Activated CD8-positive, alpha-beta memory T cell treated with anti-CD3 and anti-CD28 coated beads, Interleukin-2, amount 10 ng/mL, durations not matched to agents 7 days and 5 days (primary cell): ENCODE data around the gene RHEBL1. TPM values are rescaled to one million over a fixed set of nuclear protein-coding genes. Genes with fewer than 3 reads are reported as not detected.

ENCODE experiments used
- ATAC-seq: fragments of 150-1000 bp; cut with Tn5 transposase; one replicate; pipeline ENCODE4 v1.10.0; 2021; ENCODE audit warnings: moderate library complexity
- CTCF ChIA-PET: fragments of 350-600 bp; sonication (Branson Sonifier 250); formaldehyde crosslinking; loops from one replicate; lab custom pipeline; 2021; ENCODE audit warnings: antibody characterized with exemption; lab: Charles Lee
- DNase-seq: peaks from one replicate; pipeline ENCODE4 v3.0.0-alpha.2; 2020
- H3K27ac Mint-ChIP-seq: one replicate; pipeline ENCODE4 v1.8.0; 2021; ENCODE audit warnings: mild to moderate bottlenecking, mixed read lengths
- H3K27me3 Mint-ChIP-seq: one replicate; pipeline ENCODE4 v1.8.0; 2021; ENCODE audit warnings: mixed read lengths
- H3K36me3 Mint-ChIP-seq: one replicate; pipeline ENCODE4 v1.8.0; 2021; ENCODE audit warnings: mild to moderate bottlenecking, mixed read lengths
- H3K4me1 Mint-ChIP-seq: one replicate; pipeline ENCODE4 v1.8.0; 2021; ENCODE audit warnings: mixed read lengths
- H3K4me3 Mint-ChIP-seq: one replicate; pipeline ENCODE4 v1.8.0; 2021; ENCODE audit warnings: mild to moderate bottlenecking, moderate library complexity, mixed read lengths
- H3K9me3 Mint-ChIP-seq: one replicate; pipeline ENCODE4 v1.8.0; 2022; ENCODE audit warnings: low read depth, mixed read lengths
- total RNA-seq, 2 experiments: library from RNA; stranded (reverse); gene quantifications; one replicate each; pipeline ENCODE4 v1.2.3, GENCODE V29; 2021

The RHEBL1 gene
- total RNA-seq, 2 experiments from 2014 or later = 14.9 to 15.1 TPM

DNA sequence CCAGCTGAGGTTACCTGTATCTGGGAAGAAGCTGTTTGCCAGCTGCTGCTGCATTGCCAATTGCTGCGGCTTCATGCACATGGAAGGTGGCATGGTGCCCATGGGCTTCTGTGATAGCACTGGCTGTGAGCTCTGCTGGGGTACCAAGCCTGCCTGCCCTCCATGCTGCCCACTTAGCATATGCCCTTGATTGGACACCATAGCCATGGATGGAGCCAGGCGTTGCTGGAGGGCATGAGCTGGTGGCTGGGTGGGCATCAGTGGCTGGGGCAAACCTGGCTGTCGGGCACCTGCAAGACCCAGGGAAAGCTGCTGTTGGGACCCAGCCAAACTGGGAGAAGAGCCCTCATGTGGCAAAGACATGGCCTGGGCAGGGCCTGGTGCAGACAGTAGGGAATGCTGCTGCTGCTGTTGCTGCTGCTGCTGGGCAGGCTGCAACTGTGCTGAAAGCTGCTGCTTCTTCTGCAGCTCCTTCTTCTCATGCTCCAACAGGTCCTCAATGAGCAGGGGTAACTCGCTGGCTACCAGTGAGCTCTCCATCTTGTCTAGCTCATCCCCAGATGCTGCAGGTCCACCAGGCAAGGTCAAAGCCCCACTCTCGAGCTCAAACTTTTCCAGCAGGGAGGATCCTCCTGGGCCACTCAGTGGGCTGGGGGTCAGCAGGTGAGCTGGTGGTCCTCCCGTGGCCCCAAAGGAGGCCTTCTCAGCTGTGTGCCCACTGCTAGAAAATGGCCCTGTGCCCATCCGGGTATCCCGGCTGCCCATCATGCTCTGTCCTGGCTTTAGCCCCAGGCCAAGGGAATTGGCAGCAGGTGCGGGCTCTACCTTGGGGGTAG, 32.5 kb downstream of the RHEBL1 start:
- DNase-seq (no peak), ATAC-seq (no peak)
- Mint-ChIP-seq H3K27ac (no peak overlapping the region), H3K4me1 (no peaks in the 10 kb centered on the region), H3K36me3 (peaks cover 30% of the 10 kb centered on the region), H3K4me3 (no peak overlapping the region), H3K9me3 (no peaks in the 10 kb centered on the region), H3K27me3 (no peaks in the 10 kb centered on the region)
- CTCF ChIA-PET = interaction anchor here (1.0 to 5.6 kb wide), 7 partner anchors 7 to 184 kb away, joined by 3 to 20 read pairs (median 5); no protein-coding TSS in a partner anchor

DNA sequence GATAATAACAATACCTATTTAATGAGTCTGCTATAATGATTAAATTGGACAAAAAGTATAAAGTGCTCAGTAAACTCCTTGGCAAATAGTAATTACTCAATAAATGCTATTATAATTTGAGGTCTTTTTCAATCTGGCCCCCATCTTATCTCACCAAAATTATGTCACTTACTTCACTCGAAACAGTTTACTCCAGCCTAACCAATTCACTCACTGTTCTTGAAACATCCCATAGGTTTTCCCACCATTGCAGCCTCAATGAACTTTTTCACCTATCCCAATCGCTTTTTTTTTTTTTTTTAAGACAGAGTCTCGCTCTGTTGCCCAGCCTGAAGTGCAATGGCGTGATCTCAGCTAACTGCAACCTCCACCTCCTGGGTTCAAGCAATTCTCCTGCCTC, 33.8 kb downstream of the RHEBL1 start:
- Mint-ChIP-seq H3K9me3 (no peaks in the 10 kb centered on the region), H3K4me3 (no peak overlapping the region), H3K36me3 (peaks cover 25% of the 10 kb centered on the region), H3K27me3 (no peaks in the 10 kb centered on the region), H3K27ac (no peak overlapping the region), H3K4me1 (no peaks in the 10 kb centered on the region)
- DNase-seq = no peak
- no peak for ATAC-seq
- CTCF ChIA-PET = interaction anchor here (1.8 to 4.7 kb wide), 2 partner anchors 8 to 183 kb away, joined by 5 to 20 read pairs; no protein-coding TSS in a partner anchor

DNA sequence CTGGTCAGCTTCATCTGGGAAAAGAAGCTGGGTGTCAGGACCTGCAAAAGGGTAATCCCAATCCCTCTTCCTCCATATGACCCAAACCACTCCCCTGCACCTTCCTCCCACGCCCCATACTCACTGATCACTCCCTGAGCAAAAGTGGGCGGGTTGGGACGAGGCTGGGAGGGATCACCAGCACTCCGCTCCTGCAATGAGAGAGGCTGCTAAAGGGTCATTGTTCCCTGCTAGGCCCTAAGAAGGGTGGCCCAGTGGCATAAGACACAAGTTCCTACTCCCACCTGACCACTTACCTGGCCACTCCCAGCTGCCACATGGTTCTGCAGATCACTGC, 35.5 kb downstream of the RHEBL1 start:
- CTCF ChIA-PET = interaction anchor here (1.0 to 4.7 kb wide), 4 partner anchors 10 to 64 kb away, joined by 3 to 20 read pairs (median 4); partner anchors contain the start of gene RHEBL1
- ATAC-seq (no peak), DNase-seq (no peak)
- Mint-ChIP-seq H3K36me3 (peaks cover 23% of the 10 kb centered on the region), H3K27ac (no peak overlapping the region), H3K9me3 (no peaks in the 10 kb centered on the region), H3K27me3 (no peaks in the 10 kb centered on the region), H3K4me3 (no peak overlapping the region), H3K4me1 (no peaks in the 10 kb centered on the region)

DNA sequence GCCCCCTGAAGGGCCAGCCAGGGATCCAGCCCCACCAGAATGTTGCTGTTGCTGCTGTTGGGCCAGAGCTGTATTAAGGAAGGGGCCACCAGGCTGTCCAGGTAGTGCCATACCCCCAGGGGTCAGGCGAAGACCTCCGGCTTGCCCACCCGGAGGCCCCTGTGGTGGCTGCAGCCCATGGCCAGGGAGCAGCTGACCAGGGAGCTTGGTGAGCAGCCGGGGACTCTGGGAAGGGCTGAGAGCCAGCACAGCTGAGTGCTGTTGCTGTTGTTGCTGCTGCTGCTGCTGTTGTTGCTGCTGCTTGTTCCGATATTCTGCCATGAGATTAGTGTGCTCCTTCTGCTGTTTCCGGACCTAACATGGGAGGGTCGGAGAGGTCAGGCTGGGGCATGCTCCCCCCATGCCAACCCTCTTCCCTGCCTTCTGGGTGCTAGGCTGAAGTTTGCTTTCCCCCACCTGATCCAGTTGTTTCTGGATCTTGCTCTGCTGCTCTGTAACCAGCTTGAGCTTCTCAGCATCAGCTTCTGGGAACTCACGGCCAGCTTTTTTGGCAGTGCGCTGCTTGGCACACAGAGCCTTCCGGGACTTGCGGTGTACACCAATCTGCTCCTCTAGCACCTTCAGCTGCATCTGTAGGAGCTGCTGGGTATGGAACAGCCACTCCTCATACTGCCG, 36.0 kb downstream of the RHEBL1 start:
- ATAC-seq (no peak), DNase-seq (no peak)
- H3K36me3 Mint-ChIP-seq = peaks cover 23% of the 10 kb centered on the region
- no peak overlapping the region for H3K27ac Mint-ChIP-seq
- H3K4me1 Mint-ChIP-seq = no peaks in the 10 kb centered on the region
- CTCF ChIA-PET = interaction anchor here (1.0 to 4.7 kb wide), 3 partner anchors 11 to 64 kb away, joined by 3 to 20 read pairs (median 4); partner anchors contain the start of gene RHEBL1
- H3K9me3 Mint-ChIP-seq = no peaks in the 10 kb centered on the region
- no peaks in the 10 kb centered on the region for H3K27me3 Mint-ChIP-seq
- no peak overlapping the region for H3K4me3 Mint-ChIP-seq

DNA sequence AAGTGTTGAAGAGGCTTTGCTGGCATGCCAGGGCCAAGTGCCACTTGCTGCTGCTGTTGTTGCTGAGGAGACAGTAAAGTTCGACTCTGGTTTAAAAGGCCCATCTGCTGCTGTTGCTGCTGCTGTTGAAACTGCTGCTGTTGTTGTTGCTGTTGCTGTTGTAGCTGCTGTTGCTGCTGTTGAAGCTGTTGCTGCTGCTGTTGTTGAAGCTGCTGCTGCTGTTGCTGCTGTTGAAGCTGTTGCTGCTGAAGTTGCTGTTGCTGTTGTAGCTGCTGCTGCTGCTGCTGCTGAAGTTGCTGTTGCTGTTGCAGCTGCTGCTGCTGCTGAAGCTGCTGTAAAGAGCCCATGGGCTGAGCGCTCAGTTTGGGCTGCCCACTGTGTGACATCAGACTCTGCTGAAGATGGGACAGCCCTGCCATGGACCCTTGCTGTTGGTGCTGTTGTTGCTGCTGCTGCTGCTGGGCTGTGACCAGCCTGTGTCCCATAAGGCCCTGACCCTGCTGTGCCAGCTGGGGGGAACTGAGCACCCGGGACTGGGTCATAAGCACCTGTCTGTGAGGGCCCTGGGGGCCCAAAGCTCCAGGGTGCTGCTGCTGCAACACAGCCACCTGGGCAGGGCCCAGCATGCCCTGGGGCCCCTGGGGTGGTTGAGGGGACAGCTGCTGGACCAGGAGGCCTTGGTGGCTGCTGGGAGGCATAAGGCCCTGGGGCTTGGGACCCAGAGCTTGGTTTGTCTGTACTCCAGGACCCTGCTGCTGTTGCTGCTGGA, 36.9 kb downstream of the RHEBL1 start:
- DNase-seq = no peak

DNA sequence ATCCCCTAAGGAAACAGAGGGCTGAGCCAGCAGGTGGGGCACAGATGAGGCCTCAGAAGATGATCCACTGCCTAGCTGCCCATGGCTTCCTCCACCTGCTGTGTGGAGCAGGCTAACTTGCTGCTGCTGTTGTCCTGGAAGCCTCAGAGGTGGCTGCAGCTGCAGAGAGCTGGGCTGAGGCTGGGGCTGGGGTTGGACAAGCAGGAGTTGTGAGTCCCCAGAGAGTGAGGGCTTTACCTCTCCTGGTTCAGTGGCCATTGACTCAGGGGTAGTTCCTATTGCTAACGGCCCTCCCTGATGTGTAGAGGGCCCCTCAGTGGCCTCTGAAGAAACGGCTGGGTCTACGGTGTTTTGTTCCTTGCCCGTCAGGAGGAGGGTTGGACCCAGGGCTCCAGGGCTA, 37.5 kb downstream of the RHEBL1 start:
- Mint-ChIP-seq H3K27ac (no peak overlapping the region), H3K27me3 (no peaks in the 10 kb centered on the region), H3K4me3 (no peak overlapping the region), H3K9me3 (no peaks in the 10 kb centered on the region), H3K4me1 (no peaks in the 10 kb centered on the region), H3K36me3 (peaks cover 25% of the 10 kb centered on the region)
- ATAC-seq (no peak), DNase-seq (no peak)
- CTCF ChIA-PET = no interaction called here

More for the DNA sequence above, 36.9 kb downstream of the RHEBL1 start:
- no peak for ATAC-seq
- Mint-ChIP-seq H3K36me3 (peaks cover 24% of the 10 kb centered on the region), H3K4me3 (no peak overlapping the region), H3K4me1 (no peaks in the 10 kb centered on the region), H3K27me3 (no peaks in the 10 kb centered on the region), H3K27ac (no peak overlapping the region), H3K9me3 (no peaks in the 10 kb centered on the region)
- CTCF ChIA-PET = interaction anchor here (1.0 to 4.7 kb wide), 3 partner anchors 12 to 65 kb away, joined by 3 to 20 read pairs (median 4); partner anchors contain the start of gene RHEBL1

DNA sequence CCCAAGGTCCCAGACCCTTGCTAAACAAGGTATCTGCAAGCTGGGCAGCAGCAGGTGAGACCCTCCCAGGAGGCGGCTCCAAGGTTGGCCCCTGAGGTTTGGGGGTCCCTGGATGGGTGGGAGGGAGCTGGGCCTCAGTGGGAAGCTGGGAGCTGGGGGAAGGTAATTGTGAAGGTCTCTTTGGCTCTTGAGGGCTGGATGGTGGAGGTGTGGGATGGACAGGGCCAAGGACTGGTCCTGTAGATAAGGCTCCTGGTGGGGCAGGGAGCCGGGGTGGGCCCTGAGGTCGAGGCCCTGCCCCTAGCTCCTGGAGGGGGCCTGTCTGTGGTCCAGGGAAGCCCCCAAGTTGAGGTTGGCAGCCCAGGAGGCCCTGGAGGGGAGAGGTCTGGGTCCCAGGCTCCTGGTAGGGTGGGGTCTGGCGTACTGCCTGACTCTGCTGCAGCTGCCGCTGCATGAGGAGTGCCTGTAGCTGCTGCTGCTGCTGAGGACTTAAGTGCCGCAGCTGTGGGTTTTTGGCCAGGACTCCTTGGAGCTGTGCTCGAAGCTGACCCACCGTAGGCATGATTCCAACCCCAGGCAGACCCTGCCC, 38.1 kb downstream of the RHEBL1 start:
- Mint-ChIP-seq H3K27ac (no peak overlapping the region), H3K4me1 (no peaks in the 10 kb centered on the region), H3K4me3 (no peak overlapping the region), H3K27me3 (no peaks in the 10 kb centered on the region), H3K36me3 (peaks cover 23% of the 10 kb centered on the region), H3K9me3 (no peaks in the 10 kb centered on the region)
- DNase-seq (no peak), ATAC-seq (no peak)
- CTCF ChIA-PET = interaction anchor here (0.7 to 4.6 kb wide), 2 partner anchors 12 to 128 kb away, joined by 3 to 24 read pairs; a partner anchor contains a TSS

DNA sequence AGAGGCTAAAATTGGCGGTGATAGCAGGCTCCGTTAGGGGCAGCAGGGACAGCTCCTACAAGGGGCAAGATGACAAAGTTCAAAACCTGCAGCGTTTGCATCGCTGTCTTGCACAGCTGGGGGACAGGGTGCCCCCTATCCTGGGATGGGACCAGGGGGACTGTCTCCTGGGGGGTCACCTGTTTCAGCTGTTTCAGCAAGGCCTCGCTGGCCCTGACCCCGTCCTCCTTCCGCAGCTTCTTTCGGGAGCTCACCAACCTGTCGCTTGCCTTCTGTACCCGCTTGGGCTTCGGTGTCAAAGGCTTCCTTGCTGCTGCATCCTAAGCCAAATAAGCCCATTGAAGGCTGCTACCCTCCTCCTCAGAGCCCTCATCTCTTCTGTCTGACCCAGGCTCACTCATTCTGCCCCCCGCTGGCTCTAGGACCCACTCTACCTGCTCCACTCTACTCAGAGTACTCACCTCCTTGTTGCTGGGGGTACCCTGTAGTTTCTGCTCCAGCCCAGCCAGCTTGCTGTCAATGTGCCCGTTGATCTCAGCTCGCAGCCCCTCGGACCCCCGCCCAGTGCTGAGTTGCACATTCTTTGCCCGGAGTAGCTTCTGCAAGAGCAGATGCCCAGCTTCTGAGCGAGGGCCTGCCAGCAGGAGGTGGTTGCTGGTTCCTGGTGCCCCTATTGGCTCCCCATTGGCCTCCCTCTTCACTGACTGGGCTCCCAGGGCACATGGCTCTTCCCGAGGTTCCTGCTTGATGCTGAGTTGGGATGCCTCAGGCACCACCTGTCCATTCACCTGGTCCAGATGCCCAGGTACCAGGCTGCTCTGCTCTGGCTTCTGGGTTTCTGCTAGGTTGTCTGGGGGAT, 38.8 kb downstream of the RHEBL1 start:
- Mint-ChIP-seq H3K9me3 (no peaks in the 10 kb centered on the region), H3K27ac (no peak overlapping the region), H3K4me1 (no peaks in the 10 kb centered on the region), H3K36me3 (peaks cover 21% of the 10 kb centered on the region), H3K27me3 (no peaks in the 10 kb centered on the region), H3K4me3 (no peak overlapping the region)
- CTCF ChIA-PET = interaction anchor here (0.7 to 4.6 kb wide), 5 partner anchors 12 to 127 kb away, joined by 3 to 24 read pairs (median 4); a partner anchor contains a TSS
- DNase-seq (no peak), ATAC-seq (no peak)

DNA sequence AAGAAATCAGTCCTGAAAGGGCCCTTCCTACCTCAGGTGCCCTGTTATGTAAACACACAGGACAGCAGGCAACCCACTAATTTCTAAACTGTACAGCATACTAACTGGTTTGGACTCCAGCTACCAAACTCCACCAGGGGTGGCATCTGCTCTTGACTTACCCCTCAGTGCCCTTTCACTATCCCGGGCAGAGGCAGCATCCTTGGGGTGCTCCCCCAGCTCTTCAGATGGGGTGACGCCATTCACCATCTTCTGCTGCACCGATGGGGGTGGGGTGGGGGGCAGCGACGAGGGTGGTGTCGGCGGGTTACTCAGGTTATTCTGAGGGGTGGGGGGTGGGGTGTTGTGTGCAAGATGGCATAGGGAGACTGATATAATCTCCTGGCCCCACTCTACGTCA, 39.7 kb downstream of the RHEBL1 start:
- H3K27ac Mint-ChIP-seq = no peak overlapping the region
- H3K9me3 Mint-ChIP-seq = no peaks in the 10 kb centered on the region
- H3K4me3 Mint-ChIP-seq = no peak overlapping the region
- no peaks in the 10 kb centered on the region for H3K4me1 Mint-ChIP-seq
- ATAC-seq = no peak
- DNase-seq = no peak
- peaks cover 22% of the 10 kb centered on the region for H3K36me3 Mint-ChIP-seq
- CTCF ChIA-PET = interaction anchor here (0.8 to 4.6 kb wide), 6 partner anchors 10 to 42 kb away, joined by 3 to 24 read pairs (median 4); no protein-coding TSS in a partner anchor
- no peaks in the 10 kb centered on the region for H3K27me3 Mint-ChIP-seq

DNA sequence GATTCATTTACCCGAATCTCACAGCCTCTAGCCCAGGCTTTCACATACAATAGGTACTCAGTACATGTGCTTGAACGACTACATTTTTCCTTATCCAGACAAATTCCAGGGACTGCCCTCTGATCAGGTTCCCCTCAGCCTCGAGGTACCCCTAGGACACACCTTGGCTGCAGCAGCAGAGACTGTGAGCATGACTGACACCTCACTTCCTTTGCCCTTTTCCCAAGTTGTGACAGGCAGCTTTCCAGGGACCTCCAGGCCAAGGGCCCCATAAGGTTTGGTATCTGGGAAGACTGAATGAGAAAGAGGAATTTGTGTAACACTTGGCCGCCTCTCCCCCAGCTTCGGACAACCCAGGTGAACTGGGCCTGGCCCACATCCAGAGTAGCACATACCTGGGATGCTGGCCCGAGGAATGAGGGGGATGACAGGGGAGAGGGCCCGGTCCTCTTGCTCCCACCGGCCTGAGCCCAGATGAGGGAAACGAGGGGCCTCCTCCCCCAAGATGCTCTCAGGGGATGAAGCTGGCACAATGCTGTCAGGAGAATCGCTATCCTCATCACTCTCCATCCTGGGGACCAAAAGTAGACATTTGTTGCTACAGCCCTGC, 41.0 kb downstream of the RHEBL1 start:
- Mint-ChIP-seq H3K4me1 (no peaks in the 10 kb centered on the region), H3K4me3 (no peak overlapping the region), H3K27ac (peak overlapping the region; percentile 36), H3K27me3 (no peaks in the 10 kb centered on the region), H3K9me3 (no peaks in the 10 kb centered on the region), H3K36me3 (peaks cover 22% of the 10 kb centered on the region)
- ATAC-seq (no peak), DNase-seq (no peak)
- CTCF ChIA-PET = interaction anchor here (1.4 to 4.6 kb wide), 2 partner anchors 15 to 37 kb away, joined by 3 to 24 read pairs; no protein-coding TSS in a partner anchor

DNA sequence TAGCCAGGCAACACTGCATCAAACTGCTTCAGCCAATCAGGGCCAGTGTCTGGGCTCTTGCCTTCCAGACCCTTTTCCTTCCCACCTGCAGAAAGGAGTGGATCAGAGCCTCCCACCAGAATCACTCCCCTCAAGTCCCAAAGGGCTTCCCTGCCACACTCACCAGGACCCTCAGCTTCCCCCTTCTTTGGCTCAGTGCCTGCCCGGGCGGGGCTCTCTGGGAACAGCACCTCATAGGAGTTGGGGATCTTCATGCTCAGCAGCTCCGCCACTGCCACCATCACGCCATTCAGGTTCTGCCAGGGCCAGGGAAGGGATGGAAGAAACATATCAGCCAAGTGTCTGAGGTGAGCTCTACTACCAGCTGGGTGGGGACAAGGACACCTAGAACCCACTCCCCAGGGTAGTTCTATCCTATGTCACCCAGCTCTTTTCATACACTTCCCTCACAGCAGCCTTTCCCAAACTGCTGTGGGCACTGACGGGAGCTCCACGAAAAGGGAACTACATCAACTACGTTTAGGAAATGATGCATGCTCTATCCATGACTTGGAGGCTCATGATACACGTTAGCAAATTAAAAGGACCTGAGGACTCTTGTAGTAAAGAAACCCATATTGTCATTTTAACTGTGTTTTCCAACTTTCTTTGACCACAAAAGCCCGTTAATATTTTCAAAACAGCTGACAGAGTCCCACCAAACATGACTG, 41.8 kb downstream of the RHEBL1 start:
- no peaks in the 10 kb centered on the region for H3K4me1 Mint-ChIP-seq
- ATAC-seq = no peak
- H3K36me3 Mint-ChIP-seq = peaks cover 22% of the 10 kb centered on the region
- no peaks in the 10 kb centered on the region for H3K9me3 Mint-ChIP-seq
- CTCF ChIA-PET = interaction anchor here (4.6 kb wide), 1 partner anchor 15 kb away, joined by 24 read pairs; no protein-coding TSS in a partner anchor
- H3K4me3 Mint-ChIP-seq = no peak overlapping the region
- peak overlapping the region; percentile 31 for H3K27ac Mint-ChIP-seq
- no peak for DNase-seq
- no peaks in the 10 kb centered on the region for H3K27me3 Mint-ChIP-seq
